Measurements from ENCODE around the gene SMDT1.
"Not testable (repeated sequence)": the region's sequence is repeated elsewhere in the genome, so short reads cannot be mapped to it uniquely, and the experiment has no call there.

Gene SMDT1

DNA sequence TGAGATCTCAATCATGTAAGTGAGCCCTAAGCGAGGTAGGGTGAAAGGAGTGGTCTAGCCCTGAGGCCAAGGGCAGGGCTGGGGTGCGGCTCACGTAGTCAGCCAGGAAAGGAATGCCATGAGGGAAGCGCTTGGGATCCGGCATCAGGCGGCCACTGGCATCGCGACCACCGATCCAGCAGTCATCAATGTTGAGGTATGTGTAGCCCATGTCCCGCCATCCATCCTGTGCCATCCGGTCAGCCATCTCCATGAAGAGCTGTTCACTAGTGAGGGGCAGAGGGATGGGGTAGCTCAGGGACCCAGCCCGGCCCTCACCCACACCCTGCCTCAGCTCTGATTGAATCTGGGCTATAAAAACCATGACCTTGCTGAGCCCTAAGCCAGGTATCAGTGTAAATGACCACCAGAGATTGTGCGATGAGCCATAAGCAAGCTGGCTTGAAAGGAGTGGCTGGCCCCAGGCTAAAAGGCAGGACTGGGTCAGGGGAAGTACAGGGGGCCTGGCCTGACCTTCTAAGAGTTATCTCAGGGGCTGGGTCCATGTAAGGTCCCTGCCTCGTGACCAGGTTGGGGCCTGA is 11.7 kb upstream of the SMDT1 start:
- peaks cover 25% of the 10 kb centered on the region for H3K36me3 ChIP-seq
- TF ChIP-seq, protein P1, sequence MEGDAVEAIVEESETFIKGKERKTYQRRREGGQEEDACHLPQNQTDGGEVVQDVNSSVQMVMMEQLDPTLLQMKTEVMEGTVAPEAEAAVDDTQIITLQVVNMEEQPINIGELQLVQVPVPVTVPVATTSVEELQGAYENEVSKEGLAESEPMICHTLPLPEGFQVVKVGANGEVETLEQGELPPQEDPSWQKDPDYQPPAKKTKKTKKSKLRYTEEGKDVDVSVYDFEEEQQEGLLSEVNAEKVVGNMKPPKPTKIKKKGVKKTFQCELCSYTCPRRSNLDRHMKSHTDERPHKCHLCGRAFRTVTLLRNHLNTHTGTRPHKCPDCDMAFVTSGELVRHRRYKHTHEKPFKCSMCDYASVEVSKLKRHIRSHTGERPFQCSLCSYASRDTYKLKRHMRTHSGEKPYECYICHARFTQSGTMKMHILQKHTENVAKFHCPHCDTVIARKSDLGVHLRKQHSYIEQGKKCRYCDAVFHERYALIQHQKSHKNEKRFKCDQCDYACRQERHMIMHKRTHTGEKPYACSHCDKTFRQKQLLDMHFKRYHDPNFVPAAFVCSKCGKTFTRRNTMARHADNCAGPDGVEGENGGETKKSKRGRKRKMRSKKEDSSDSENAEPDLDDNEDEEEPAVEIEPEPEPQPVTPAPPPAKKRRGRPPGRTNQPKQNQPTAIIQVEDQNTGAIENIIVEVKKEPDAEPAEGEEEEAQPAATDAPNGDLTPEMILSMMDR (IDR thresholded peaks at IDR 0.05; ENCODE audit: low read depth, low read length): no peak
- H3K9me3 ChIP-seq (ENCODE audit: severe bottlenecking): no peaks in the 10 kb centered on the region

DNA sequence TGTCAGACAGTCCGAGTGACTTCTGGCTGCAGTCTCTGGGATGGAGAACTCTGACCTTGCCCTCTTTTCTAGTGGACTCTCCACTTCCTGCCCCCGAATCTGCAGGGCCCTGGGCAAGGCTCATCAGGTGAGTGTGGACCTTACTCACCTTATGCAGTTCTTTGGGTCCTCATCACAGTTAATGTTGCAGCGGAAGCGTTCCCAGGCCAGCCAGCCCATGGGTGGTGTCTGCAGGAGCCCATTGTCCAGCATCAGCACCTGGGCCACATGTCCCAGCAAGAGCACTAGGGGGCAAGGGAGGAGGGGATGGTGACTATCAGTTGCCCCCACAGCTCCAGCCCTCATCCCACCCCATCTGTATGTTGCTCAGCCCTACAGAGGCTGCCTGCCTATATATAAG is 11.2 kb upstream of the SMDT1 start:
- H3K9me3 ChIP-seq (ENCODE audit: severe bottlenecking): no peaks in the 10 kb centered on the region
- no peak for DNase-seq
- TF ChIP-seq, protein P1 (IDR thresholded peaks at IDR 0.05; ENCODE audit: low read depth, low read length): no peak
- no peak overlapping the region for H3K27ac ChIP-seq
- no peak overlapping the region for H3K4me3 ChIP-seq (ENCODE audit: low read depth, low read length)
- no peaks in the 10 kb centered on the region for H3K27me3 ChIP-seq (ENCODE audit: insufficient read depth, low read depth, severe bottlenecking)
- H3K36me3 ChIP-seq: peaks cover 22% of the 10 kb centered on the region

More for the DNA sequence above, 11.7 kb upstream of the SMDT1 start:
- Histone ChIP-seq H3K4me3 (ENCODE audit: low read depth, low read length) (no peak overlapping the region), H3K27me3 (ENCODE audit: insufficient read depth, low read depth, severe bottlenecking) (no peaks in the 10 kb centered on the region), H3K27ac (no peak overlapping the region)
- DNase-seq: no peak

DNA sequence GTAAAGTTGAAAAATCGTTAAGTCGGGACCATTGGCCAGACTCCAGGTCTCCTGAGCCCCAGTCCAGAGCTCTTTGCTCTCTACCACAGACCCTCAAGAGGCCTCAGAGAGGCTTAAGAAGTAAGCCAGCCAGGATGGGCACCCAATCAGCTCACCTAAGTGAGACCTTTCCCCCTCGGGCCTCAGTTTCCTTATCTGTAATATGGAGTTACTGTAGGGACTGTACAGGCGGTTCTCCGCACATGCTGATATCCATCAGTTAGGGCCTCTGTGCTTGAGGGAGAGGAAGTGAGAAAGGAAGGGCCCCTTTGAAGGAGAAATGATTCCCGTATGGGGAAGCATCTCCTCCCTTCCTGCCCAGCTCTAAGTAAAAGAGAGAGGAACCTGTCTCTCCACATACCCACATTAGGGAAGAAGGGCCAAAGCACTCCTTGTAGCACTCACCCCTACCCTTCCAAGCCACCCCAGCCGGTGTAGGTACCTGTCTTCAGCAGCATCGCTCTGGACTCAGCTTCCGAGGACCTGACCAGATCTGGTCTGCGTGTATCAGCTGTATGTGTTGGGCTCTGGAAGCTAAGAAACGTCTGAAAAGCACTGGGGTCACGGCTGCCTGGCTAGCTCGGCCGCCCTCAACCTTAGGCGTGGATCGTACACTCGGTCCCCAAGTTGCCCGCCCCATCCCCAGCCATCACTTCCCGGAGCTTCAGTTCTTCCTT is 9.5 kb upstream of the SMDT1 start:
- H3K27me3 ChIP-seq (ENCODE audit: insufficient read depth, low read depth, severe bottlenecking): no peaks in the 10 kb centered on the region
- TF ChIP-seq, protein P1 (IDR thresholded peaks at IDR 0.05; ENCODE audit: low read depth, low read length): no peak
- peak overlapping the region; percentile 88 for H3K27ac ChIP-seq
- peak overlapping the region; percentile 52 for H3K4me3 ChIP-seq (ENCODE audit: low read depth, low read length)
- H3K36me3 ChIP-seq: peaks cover 17% of the 10 kb centered on the region
- DNase-seq: no peak
- no peaks in the 10 kb centered on the region for H3K9me3 ChIP-seq (ENCODE audit: severe bottlenecking)

DNA sequence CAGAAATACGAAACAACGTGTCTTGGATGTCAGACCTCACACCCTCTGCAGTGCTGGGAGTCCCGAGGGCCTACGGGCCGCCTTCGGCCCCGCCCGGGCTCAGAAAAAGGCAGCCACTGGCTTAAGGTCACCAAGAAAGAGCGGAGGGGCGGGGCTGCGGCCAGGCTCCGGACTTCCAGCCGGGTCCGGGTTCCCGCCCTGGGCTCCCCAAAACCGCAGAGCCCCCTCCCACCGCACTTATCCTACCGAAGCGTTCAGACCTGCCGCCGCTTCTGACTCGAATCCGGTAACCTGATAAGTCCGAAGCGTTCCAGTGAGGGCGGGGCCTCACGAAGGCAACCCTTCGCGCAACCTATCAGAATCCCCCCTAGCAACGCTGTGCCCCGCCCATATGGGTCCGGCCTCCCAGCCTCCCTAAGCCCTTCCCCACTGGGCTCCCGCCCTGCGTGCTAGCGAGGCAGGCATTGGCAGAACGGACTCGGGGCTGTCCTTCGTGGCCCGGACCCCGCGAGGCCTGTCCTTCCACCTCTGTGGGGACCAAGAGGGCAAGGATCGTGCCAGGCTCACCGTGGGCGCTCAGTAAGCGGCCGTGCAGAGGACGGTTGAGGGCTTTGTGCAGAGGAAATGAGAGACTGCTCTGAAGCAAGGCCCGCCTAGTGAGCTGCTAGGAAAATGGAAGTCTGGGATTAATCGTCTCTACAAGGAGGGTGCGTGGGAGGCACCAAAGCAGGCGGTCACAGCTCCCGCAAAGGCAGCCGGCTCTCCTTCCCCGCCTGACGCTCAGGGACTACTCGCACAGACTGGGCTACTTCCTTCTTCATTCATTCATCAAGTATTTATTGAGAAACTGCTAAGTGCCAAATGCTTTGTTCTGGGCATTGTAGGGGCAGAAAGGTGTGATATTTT is 8.7 kb upstream of the SMDT1 start, which contains the start of gene NAGA:
TSS of gene NAGA (minus strand) at position 296 of the 906 bp plus-strand sequence. CDS start 515 bp downstream, outside the sequence.
- TF ChIP-seq, protein P1 (IDR thresholded peaks at IDR 0.05; ENCODE audit: low read depth, low read length): no peak
- Histone ChIP-seq H3K4me3 (ENCODE audit: low read depth, low read length) (peak within 1 kb of the TSS; percentile 52), H3K27me3 (ENCODE audit: insufficient read depth, low read depth, severe bottlenecking) (no peaks in the 10 kb centered on the region), H3K27ac (peak within 1 kb of the TSS; percentile 88), H3K36me3 (peaks cover 9% of the 10 kb centered on the region), H3K9me3 (ENCODE audit: severe bottlenecking) (no peaks in the 10 kb centered on the region)
- peak; percentile 97 for DNase-seq

DNA sequence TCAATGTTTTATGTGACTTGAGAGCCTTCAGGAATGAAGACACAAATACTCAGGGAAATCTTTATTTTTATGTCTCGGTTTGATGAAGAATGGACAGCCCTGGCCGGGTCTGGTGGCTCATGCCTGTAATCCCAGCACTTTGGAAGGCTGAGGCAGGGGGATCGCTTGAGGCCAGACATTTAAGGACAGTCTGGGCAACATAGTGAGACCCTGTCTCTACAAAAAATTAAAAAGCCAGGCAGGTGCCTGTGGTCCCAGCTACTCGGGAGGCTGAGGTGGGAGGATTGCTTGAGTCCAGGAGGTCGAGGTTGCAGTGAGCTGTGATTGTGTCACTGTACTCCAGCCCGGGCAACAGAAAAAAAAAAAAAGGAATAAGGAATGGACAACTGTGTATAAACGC is 8.0 kb upstream of the SMDT1 start:
- not testable (repeated sequence) for H3K27me3 ChIP-seq (ENCODE audit: insufficient read depth, low read depth, severe bottlenecking); H3K9me3 ChIP-seq (ENCODE audit: severe bottlenecking); DNase-seq; H3K36me3 ChIP-seq
- peak overlapping the region; percentile 88 for H3K27ac ChIP-seq
- H3K4me3 ChIP-seq (ENCODE audit: low read depth, low read length): peak overlapping the region; percentile 52

All from WERI-Rb-1 (cell line).